Keratinocyte (primary cell): ENCODE results near the gene DMPK.

Experiments
- EZH2 ChIP-seq: IDR thresholded peaks from one replicate; pipeline ENCODE4 v1.6.1; 2012; ENCODE audit warnings: inconsistent platforms, mild to moderate bottlenecking, low read length, moderate library complexity
- TF ChIP-seq, protein P1 (sequence below), 3 experiments: IDR thresholded peaks in 1 of 3; conservative IDR thresholded peaks in 1 of 3; optimal IDR thresholded peaks in 1 of 3; 2 replicates in 2 of 3; 3 replicates in 1 of 3; pipeline versions ENCODE3 to v1.5.1; 2011; ENCODE audit warnings: low read length in 3 of 3, mild to moderate bottlenecking in 3 of 3, moderate library complexity in 2 of 3, control low read depth in 1 of 3, inconsistent platforms in 1 of 3; ENCODE audit not compliant: insufficient read depth in 2 of 3; ENCODE audit errors: extremely low read depth in 1 of 3

DNA sequence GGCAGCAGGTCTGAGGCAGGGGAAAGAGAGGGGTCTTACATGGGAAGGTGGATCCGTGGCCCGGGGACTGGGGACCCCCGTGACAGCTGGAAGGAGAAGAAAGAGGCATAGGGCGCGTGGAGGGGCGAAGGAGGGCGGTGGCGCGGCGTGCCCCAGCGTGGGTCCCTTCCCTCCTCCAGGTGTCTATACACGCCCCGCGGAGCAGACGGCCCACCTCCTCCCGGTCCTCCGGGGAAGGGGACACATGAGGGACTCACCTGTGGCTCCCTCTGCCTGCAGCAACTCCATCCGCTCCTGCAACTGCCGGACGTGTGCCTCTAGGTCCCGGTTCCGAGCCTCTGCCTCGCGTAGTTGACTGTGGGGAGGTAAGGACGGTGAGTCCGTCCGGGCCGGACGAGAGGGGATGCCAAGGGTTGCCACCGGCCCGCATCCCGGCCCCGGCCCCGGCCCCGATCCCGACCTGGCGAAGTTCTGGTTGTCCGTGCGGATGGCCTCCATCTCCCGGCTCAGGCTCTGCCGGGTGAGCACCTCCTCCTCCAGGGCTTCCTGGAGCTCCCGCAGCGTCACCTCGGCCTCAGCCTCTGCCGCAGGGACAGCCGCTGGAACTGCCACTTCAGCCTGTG lies 10.9 kb downstream of the DMPK start:
- TF ChIP-seq, protein P1, sequence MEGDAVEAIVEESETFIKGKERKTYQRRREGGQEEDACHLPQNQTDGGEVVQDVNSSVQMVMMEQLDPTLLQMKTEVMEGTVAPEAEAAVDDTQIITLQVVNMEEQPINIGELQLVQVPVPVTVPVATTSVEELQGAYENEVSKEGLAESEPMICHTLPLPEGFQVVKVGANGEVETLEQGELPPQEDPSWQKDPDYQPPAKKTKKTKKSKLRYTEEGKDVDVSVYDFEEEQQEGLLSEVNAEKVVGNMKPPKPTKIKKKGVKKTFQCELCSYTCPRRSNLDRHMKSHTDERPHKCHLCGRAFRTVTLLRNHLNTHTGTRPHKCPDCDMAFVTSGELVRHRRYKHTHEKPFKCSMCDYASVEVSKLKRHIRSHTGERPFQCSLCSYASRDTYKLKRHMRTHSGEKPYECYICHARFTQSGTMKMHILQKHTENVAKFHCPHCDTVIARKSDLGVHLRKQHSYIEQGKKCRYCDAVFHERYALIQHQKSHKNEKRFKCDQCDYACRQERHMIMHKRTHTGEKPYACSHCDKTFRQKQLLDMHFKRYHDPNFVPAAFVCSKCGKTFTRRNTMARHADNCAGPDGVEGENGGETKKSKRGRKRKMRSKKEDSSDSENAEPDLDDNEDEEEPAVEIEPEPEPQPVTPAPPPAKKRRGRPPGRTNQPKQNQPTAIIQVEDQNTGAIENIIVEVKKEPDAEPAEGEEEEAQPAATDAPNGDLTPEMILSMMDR (optimal IDR thresholded peaks at IDR 0.05 in 1 of 3, IDR thresholded peaks at IDR 0.05 in 1 of 3, conservative IDR thresholded peaks at IDR 0.05 in 1 of 3; ENCODE audit: extremely low read depth in 1 of 3, insufficient read depth in 2 of 3, low read length in 3 of 3), result no peak
- TF ChIP-seq EZH2, result no peak
